ENCODE measurements around the gene SBF2.

SBF2 gene

GRCh38 chr11:9761441-9761945 lies 532.5 kb downstream of the SBF2 start:
- no peaks in the 10 kb centered on the region for H3K27me3 ChIP-seq (ENCODE audit: control insufficient read depth, insufficient read depth, low read length)
- H3K4me2 ChIP-seq (ENCODE audit: low read length), result no peak overlapping the region
- H3K4me3 ChIP-seq (ENCODE audit: low read length), result no peak overlapping the region
- peaks cover 67% of the 10 kb centered on the region for H3K4me1 ChIP-seq (ENCODE audit: control insufficient read depth, insufficient read depth, low read length)
- H3K36me3 ChIP-seq (ENCODE audit: insufficient read depth, low read length), result no peaks in the 10 kb centered on the region
- H3K9ac ChIP-seq (ENCODE audit: low read depth, low read length), result no peak overlapping the region
- no peaks in the 10 kb centered on the region for H3K9me3 ChIP-seq (replicated peaks; ENCODE audit: low read length)

- H3K9me3 ChIP-seq (replicated peaks; ENCODE audit: low read length), result no peaks in the 10 kb centered on the region
- peaks cover 64% of the 10 kb centered on the region for H3K4me1 ChIP-seq (ENCODE audit: control insufficient read depth, insufficient read depth, low read length)
- peak overlapping the region; percentile 54 for H3K9ac ChIP-seq (ENCODE audit: low read depth, low read length)
- H3K4me3 ChIP-seq (ENCODE audit: low read length), result no peak overlapping the region
- H3K4me2 ChIP-seq (ENCODE audit: low read length), result peak overlapping the region; percentile 44
- H3K27me3 ChIP-seq (ENCODE audit: control insufficient read depth, insufficient read depth, low read length), result no peaks in the 10 kb centered on the region
- H3K36me3 ChIP-seq (ENCODE audit: insufficient read depth, low read length), result no peaks in the 10 kb centered on the region
Measured at GRCh38 chr11:9760193-9760575, 533.8 kb downstream of the SBF2 start.

GRCh38 chr11:9759519-9760192 lies 534.4 kb downstream of the SBF2 start:
- Histone ChIP-seq H3K4me2 (ENCODE audit: low read length) (peak overlapping the region; percentile 93), H3K4me3 (ENCODE audit: low read length) (peak overlapping the region; percentile 68), H3K4me1 (ENCODE audit: control insufficient read depth, insufficient read depth, low read length) (peaks cover 61% of the 10 kb centered on the region), H3K9ac (ENCODE audit: low read depth, low read length) (peak overlapping the region; percentile 89), H3K9me3 (replicated peaks; ENCODE audit: low read length) (no peaks in the 10 kb centered on the region), H3K27me3 (ENCODE audit: control insufficient read depth, insufficient read depth, low read length) (no peaks in the 10 kb centered on the region), H3K36me3 (ENCODE audit: insufficient read depth, low read length) (no peaks in the 10 kb centered on the region)

GRCh38 chr11:9758637-9759518 lies 535.1 kb downstream of the SBF2 start:
- Histone ChIP-seq H3K9ac (ENCODE audit: low read depth, low read length) (peak overlapping the region; percentile 89), H3K4me2 (ENCODE audit: low read length) (peak overlapping the region; percentile 93), H3K9me3 (replicated peaks; ENCODE audit: low read length) (no peaks in the 10 kb centered on the region), H3K36me3 (ENCODE audit: insufficient read depth, low read length) (no peaks in the 10 kb centered on the region), H3K4me3 (ENCODE audit: low read length) (peak overlapping the region; percentile 68), H3K4me1 (ENCODE audit: control insufficient read depth, insufficient read depth, low read length) (peaks cover 64% of the 10 kb centered on the region), H3K27me3 (ENCODE audit: control insufficient read depth, insufficient read depth, low read length) (no peaks in the 10 kb centered on the region)

- H3K4me1 ChIP-seq (ENCODE audit: control insufficient read depth, insufficient read depth, low read length), result peaks cover 64% of the 10 kb centered on the region
- no peaks in the 10 kb centered on the region for H3K27me3 ChIP-seq (ENCODE audit: control insufficient read depth, insufficient read depth, low read length)
- no peaks in the 10 kb centered on the region for H3K9me3 ChIP-seq (replicated peaks; ENCODE audit: low read length)
- H3K4me3 ChIP-seq (ENCODE audit: low read length), result peak overlapping the region; percentile 68
- H3K36me3 ChIP-seq (ENCODE audit: insufficient read depth, low read length), result no peaks in the 10 kb centered on the region
- peak overlapping the region; percentile 89 for H3K9ac ChIP-seq (ENCODE audit: low read depth, low read length)
- peak overlapping the region; percentile 93 for H3K4me2 ChIP-seq (ENCODE audit: low read length)
Measured at GRCh38 chr11:9757809-9758636, 536.0 kb downstream of the SBF2 start.

GRCh38 chr11:9756878-9757277 lies 537.1 kb downstream of the SBF2 start:
- H3K4me1 ChIP-seq (ENCODE audit: control insufficient read depth, insufficient read depth, low read length), result peaks cover 73% of the 10 kb centered on the region
- H3K4me2 ChIP-seq (ENCODE audit: low read length), result no peak overlapping the region
- H3K9ac ChIP-seq (ENCODE audit: low read depth, low read length), result no peak overlapping the region
- H3K9me3 ChIP-seq (replicated peaks; ENCODE audit: low read length), result no peaks in the 10 kb centered on the region
- peaks cover 5% of the 10 kb centered on the region for H3K36me3 ChIP-seq (ENCODE audit: insufficient read depth, low read length)
- no peaks in the 10 kb centered on the region for H3K27me3 ChIP-seq (ENCODE audit: control insufficient read depth, insufficient read depth, low read length)
- H3K4me3 ChIP-seq (ENCODE audit: low read length), result no peak overlapping the region

- H3K9ac ChIP-seq (ENCODE audit: low read depth, low read length), result no peak overlapping the region
- peaks cover 6% of the 10 kb centered on the region for H3K36me3 ChIP-seq (ENCODE audit: insufficient read depth, low read length)
- peaks cover 73% of the 10 kb centered on the region for H3K4me1 ChIP-seq (ENCODE audit: control insufficient read depth, insufficient read depth, low read length)
Measured at GRCh38 chr11:9756461-9756860, 537.6 kb downstream of the SBF2 start.

GRCh38 chr11:9755561-9756185 lies 538.3 kb downstream of the SBF2 start:
- no peak overlapping the region for H3K9ac ChIP-seq (ENCODE audit: low read depth, low read length)
- peaks cover 71% of the 10 kb centered on the region for H3K4me1 ChIP-seq (ENCODE audit: control insufficient read depth, insufficient read depth, low read length)

More at GRCh38 chr11:9756461-9756860, 537.6 kb downstream of the SBF2 start:
- Histone ChIP-seq H3K4me3 (ENCODE audit: low read length) (no peak overlapping the region), H3K9me3 (replicated peaks; ENCODE audit: low read length) (no peaks in the 10 kb centered on the region), H3K27me3 (ENCODE audit: control insufficient read depth, insufficient read depth, low read length) (no peaks in the 10 kb centered on the region), H3K4me2 (ENCODE audit: low read length) (no peak overlapping the region)

GRCh38 chr11:9754010-9754471 lies 540.0 kb downstream of the SBF2 start:
- Histone ChIP-seq H3K4me1 (ENCODE audit: control insufficient read depth, insufficient read depth, low read length) (peaks cover 56% of the 10 kb centered on the region), H3K36me3 (ENCODE audit: insufficient read depth, low read length) (peaks cover 22% of the 10 kb centered on the region), H3K4me2 (ENCODE audit: low read length) (no peak overlapping the region), H3K9ac (ENCODE audit: low read depth, low read length) (no peak overlapping the region), H3K4me3 (ENCODE audit: low read length) (no peak overlapping the region), H3K9me3 (replicated peaks; ENCODE audit: low read length) (no peaks in the 10 kb centered on the region), H3K27me3 (ENCODE audit: control insufficient read depth, insufficient read depth, low read length) (no peaks in the 10 kb centered on the region)

More at GRCh38 chr11:9755561-9756185, 538.3 kb downstream of the SBF2 start:
- H3K9me3 ChIP-seq (replicated peaks; ENCODE audit: low read length), result no peaks in the 10 kb centered on the region
- H3K36me3 ChIP-seq (ENCODE audit: insufficient read depth, low read length), result peaks cover 13% of the 10 kb centered on the region
- no peaks in the 10 kb centered on the region for H3K27me3 ChIP-seq (ENCODE audit: control insufficient read depth, insufficient read depth, low read length)
- H3K4me2 ChIP-seq (ENCODE audit: low read length), result no peak overlapping the region
- no peak overlapping the region for H3K4me3 ChIP-seq (ENCODE audit: low read length)

- Histone ChIP-seq H3K9me3 (replicated peaks; ENCODE audit: low read length) (no peaks in the 10 kb centered on the region), H3K27me3 (ENCODE audit: control insufficient read depth, insufficient read depth, low read length) (no peaks in the 10 kb centered on the region), H3K4me1 (ENCODE audit: control insufficient read depth, insufficient read depth, low read length) (peaks cover 51% of the 10 kb centered on the region), H3K4me3 (ENCODE audit: low read length) (no peak overlapping the region), H3K9ac (ENCODE audit: low read depth, low read length) (peak overlapping the region; percentile 57), H3K4me2 (ENCODE audit: low read length) (peak overlapping the region; percentile 61), H3K36me3 (ENCODE audit: insufficient read depth, low read length) (peaks cover 24% of the 10 kb centered on the region)
Measured at GRCh38 chr11:9753021-9753420, 541.0 kb downstream of the SBF2 start.
